GM19035 (cell line): ENCODE data around the gene DLL1.
A peak's percentile ranks its signal among the peaks of the same experiment; 100 is the strongest.

Experiments used
- ATAC-seq: cut with Tn5 transposase; IDR thresholded peaks from one replicate; pipeline ENCODE4 v1.9.1; 2021; ENCODE audit not compliant: unreplicated experiment

Gene DLL1

GRCh38 chr6:170283212-170284081 is 7.4 kb downstream of the DLL1 start:
- no peak for ATAC-seq

GRCh38 chr6:170282512-170283158 is 8.2 kb downstream of the DLL1 start:
- ATAC-seq = no peak

- ATAC-seq = no peak
These were observed 9.3 kb downstream of the DLL1 start for GRCh38 chr6:170281331-170282292.

GRCh38 chr6:170280689-170281045 is 10.2 kb downstream of the DLL1 start:
- ATAC-seq = peak; percentile 30

- peak; percentile 87 for ATAC-seq
These were observed 10.7 kb downstream of the DLL1 start for GRCh38 chr6:170279977-170280688.

- ATAC-seq = no peak
These were observed 11.5 kb downstream of the DLL1 start for GRCh38 chr6:170279426-170279825.

- ATAC-seq = no peak
These were observed 12.2 kb downstream of the DLL1 start for GRCh38 chr6:170278743-170279094.

- ATAC-seq = no peak
These were observed 12.8 kb downstream of the DLL1 start for GRCh38 chr6:170277893-170278742.

GRCh38 chr6:170276369-170277057 is 14.4 kb downstream of the DLL1 start:
- no peak for ATAC-seq

GRCh38 chr6:170274713-170275560 is 15.9 kb downstream of the DLL1 start:
- no peak for ATAC-seq

- no peak for ATAC-seq
These were observed 17.2 kb downstream of the DLL1 start for GRCh38 chr6:170273681-170274080.

- ATAC-seq = no peak
These were observed 17.7 kb downstream of the DLL1 start for GRCh38 chr6:170273191-170273590.

GRCh38 chr6:170272341-170273065 is 18.4 kb downstream of the DLL1 start:
- no peak for ATAC-seq

GRCh38 chr6:170271771-170272314 is 19.0 kb downstream of the DLL1 start:
- ATAC-seq = peak; percentile 97

GRCh38 chr6:170270984-170271593 is 19.8 kb downstream of the DLL1 start:
- no peak for ATAC-seq

GRCh38 chr6:170269846-170270541 is 20.9 kb downstream of the DLL1 start:
- no peak for ATAC-seq
